Sigmoid colon (tissue), 7 donors: ENCODE results near the gene ZNF296. TPM values are rescaled to one million over a fixed set of nuclear protein-coding genes. Genes with fewer than 3 reads are reported as not detected.

ENCODE experiments used
- DNase-seq: peaks from one replicate; pipeline ENCODE4 v3.0.0-alpha.2; 2019
- H3K27ac ChIP-seq, 4 donors: fragments of 200-600 bp; sonication (generic); one replicate each; pipeline ENCODE4 v1.5.1; 2016 to 2019; ENCODE audit warnings: mild to moderate bottlenecking in 1 of 4
- H3K27me3 ChIP-seq, 3 donors: fragments of 200-600 bp; sonication (generic); one replicate each; pipeline ENCODE4 v1.5.1; 2019; ENCODE audit warnings: mild to moderate bottlenecking in 1 of 3
- H3K36me3 ChIP-seq, 4 donors: fragments of 200-600 bp; sonication (generic); one replicate each; pipeline ENCODE4 v1.5.1; 2016 to 2019
- H3K4me1 ChIP-seq, 4 donors: fragments of 200-600 bp; sonication (generic); one replicate each; pipeline ENCODE4 v1.5.1; 2017 to 2019
- H3K4me3 ChIP-seq, 4 donors: fragments of 200-600 bp; sonication (generic); one replicate each; pipeline ENCODE4 v1.5.1; 2017 to 2019; ENCODE audit warnings: mild to moderate bottlenecking in 2 of 4, moderate library complexity in 1 of 4
- H3K9me3 ChIP-seq, 4 donors: fragments of 200-600 bp in 3 of 4; sonication (generic) in 3 of 4; one replicate each; pipeline versions ENCODE4 v1.5.1 to v1.6.1; 2013 to 2019
- CTCF ChIP-seq, 4 experiments: fragments of 450-650 bp in 3 of 4; fragments of 200-600 bp in 1 of 4; IDR thresholded peaks; one replicate each; pipeline ENCODE4 v1.5.1; 2016 to 2019; ENCODE audit warnings: antibody characterized with exemption in 4 of 4, mild to moderate bottlenecking in 3 of 4, moderate library complexity in 2 of 4
- EP300 ChIP-seq, 4 donors: sonication (generic); formaldehyde crosslinking; IDR thresholded peaks; one replicate each; pipeline ENCODE4 v1.6.1; 2017; ENCODE audit warnings: antibody characterized with exemption in 4 of 4
- POLR2A ChIP-seq, 2 donors: fragments of 450-650 bp; IDR thresholded peaks; one replicate each; pipeline ENCODE4 v1.6.1; 2016; ENCODE audit warnings: antibody characterized with exemption in 2 of 2, mild to moderate bottlenecking in 2 of 2, moderate library complexity in 2 of 2
- POLR2AphosphoS5 ChIP-seq, 4 donors: sonication (generic); formaldehyde crosslinking; IDR thresholded peaks; one replicate each; pipeline ENCODE4 v1.6.1; 2017; ENCODE audit warnings: antibody characterized with exemption in 4 of 4
- WGBS, 2 donors: extraction: QIAGEN DNeasy Blood & Tissue Kit; methylation state at CpG; one replicate each; pipeline ENCODE4 v1.1.7; 2013; 5-methylcytosine and 5-hydroxymethylcytosine counted together
- intact Hi-C: fragments of 100-400 bp; cut with DNase I; formaldehyde crosslinking; loops from one replicate; pipeline ENCODE4 v1.15.1; 2023
- polyA plus RNA-seq, 3 donors: library from polyadenylated mRNA; stranded (reverse); fragments of 200-250 nt; gene quantifications; one replicate each; pipeline ENCODE4 v1.2.3, GENCODE V29; 2013
- small RNA-seq, 3 donors: library from RNA; depleted of rRNA; stranded (forward); fragments of <200 nt; gene quantifications; one replicate each; pipeline ENCODE3, GENCODE V24; 2016
- total RNA-seq, 4 donors: library from RNA; depleted of rRNA; stranded (reverse); fragments of >200 nt; gene quantifications; one replicate each; pipeline ENCODE4 v1.1.0, GENCODE V29; 2016
- donor health status: healthy with polysubstance abuse.
- donor health status: Bipolar disorder and iron deficiency.
- donor health status: healthy.

Gene ZNF296
- total and polyA plus RNA-seq, 7 donors: 0.41 to 5.4 (median 2.8) TPM; not detected in 2

- TF ChIP-seq POLR2A (IDR thresholded peaks at IDR 0.05) (no peak), EP300 (IDR thresholded peaks at IDR 0.05) (no peak), CTCF (IDR thresholded peaks at IDR 0.05) (no peak), POLR2AphosphoS5 (IDR thresholded peaks at IDR 0.05) (no peak)
- Histone ChIP-seq H3K36me3 (peaks cover 0 to 4% (median 0%) of the 10 kb centered on the region in 4 donors), H3K4me1 (peaks cover 0 to 8% (median 5%) of the 10 kb centered on the region in 4 donors), H3K9me3 (no peaks in the 10 kb centered on the region), H3K27me3 (no peaks in the 10 kb centered on the region), H3K4me3 (no peak overlapping the region), H3K27ac (no peak overlapping the region)
- 88 to 89% methylated on average over 14 of the region's 14 CpGs for WGBS, 2 donors
- DNase-seq: no peak
- intact Hi-C loops: no loop called here
Observed at GRCh38 chr19:45021971-45022370, 54.3 kb downstream of the ZNF296 start.

Small RNAs within 50 kb of the gene (small RNA-seq; reads per million reads assigned to genes)
- 0 reads per million in 3 donors for gene RNU6-611P

Other genes with a start within 250 kb of the ZNF296 start
- gene NECTIN2, start 230.2 kb downstream of the ZNF296 start, total RNA-seq: 10 to 100 TPM; 16.3 to 39.6 (median 27.3) TPM
- gene NECTIN2, start 230.2 kb downstream of the ZNF296 start, polyA plus RNA-seq: 10 to 100 TPM; 15.6 to 68.6 (median 27.3) TPM
- 10 to 100 TPM; 21.6 to 40.2 (median 33.1) TPM for gene TOMM40, start 185.2 kb downstream of the ZNF296 start, total RNA-seq
- gene TOMM40, start 185.2 kb downstream of the ZNF296 start, polyA plus RNA-seq: 10 to 100 TPM; 32.4 to 76.8 (median 32.4) TPM
- 100 to 1,000 TPM in 2 of 4 donors, 10 to 100 TPM in 2; 63.5 to 188 (median 92.2) TPM for gene APOE, start 170.7 kb downstream of the ZNF296 start, total RNA-seq
- 100 to 1,000 TPM; 111 to 326 (median 208) TPM for gene APOE, start 170.7 kb downstream of the ZNF296 start, polyA plus RNA-seq
- gene APOC1, start 161.9 kb downstream of the ZNF296 start, total RNA-seq: 10 to 100 TPM in 1 of 4 donors, 1 to 10 TPM in 2, not detected in 1; 2.3 to 11.8 (median 5.8) TPM
- 10 to 100 TPM; 46.2 to 73.3 (median 49.9) TPM for gene APOC1, start 161.9 kb downstream of the ZNF296 start, polyA plus RNA-seq
- not detected for gene APOC4, start 134.2 kb downstream of the ZNF296 start, total RNA-seq
- not detected for gene APOC4, start 134.2 kb downstream of the ZNF296 start, polyA plus RNA-seq
- gene APOC2, start 130.4 kb downstream of the ZNF296 start, total RNA-seq: not detected
- 10 to 100 TPM in 1 of 3 donors, 1 to 10 TPM in 2; 3.0 to 10.6 (median 3.3) TPM for gene APOC2, start 130.4 kb downstream of the ZNF296 start, polyA plus RNA-seq
- 10 to 100 TPM; 31.6 to 51.5 (median 45.1) TPM for gene CLPTM1, start 121.1 kb downstream of the ZNF296 start, total RNA-seq
- gene CLPTM1, start 121.1 kb downstream of the ZNF296 start, polyA plus RNA-seq: 10 to 100 TPM; 22.2 to 94.0 (median 27.0) TPM
- gene RELB, start 75.0 kb downstream of the ZNF296 start, total RNA-seq: 10 to 100 TPM in 1 of 4 donors, 1 to 10 TPM in 3; 3.2 to 16.7 (median 4.1) TPM
- 10 to 100 TPM; 21.0 to 50.2 (median 30.0) TPM for gene RELB, start 75.0 kb downstream of the ZNF296 start, polyA plus RNA-seq
- gene CLASRP, start 37.4 kb downstream of the ZNF296 start, total RNA-seq: 100 to 1,000 TPM in 1 of 4 donors, 10 to 100 TPM in 3; 61.9 to 157 (median 73.7) TPM
- gene CLASRP, start 37.4 kb downstream of the ZNF296 start, polyA plus RNA-seq: 10 to 100 TPM; 19.0 to 70.8 (median 19.2) TPM
- gene GEMIN7, start 2.8 kb upstream of the ZNF296 start, total RNA-seq: 10 to 100 TPM; 10.3 to 18.2 (median 16.2) TPM
- 10 to 100 TPM; 27.0 to 31.2 (median 30.6) TPM for gene GEMIN7, start 2.8 kb upstream of the ZNF296 start, polyA plus RNA-seq
- gene PPP1R37, start 16.7 kb upstream of the ZNF296 start, total RNA-seq: 10 to 100 TPM; 17.8 to 23.2 (median 19.9) TPM
- gene PPP1R37, start 16.7 kb upstream of the ZNF296 start, polyA plus RNA-seq: 10 to 100 TPM; 21.6 to 32.5 (median 22.4) TPM
- gene NKPD1, start 84.5 kb upstream of the ZNF296 start, total RNA-seq: under 1 TPM in 1 of 4 donors, not detected in 3; 0.83 TPM
- under 1 TPM in 1 of 3 donors, not detected in 2; 0.12 TPM for gene NKPD1, start 84.5 kb upstream of the ZNF296 start, polyA plus RNA-seq
- 10 to 100 TPM; 15.1 to 36.4 (median 27.2) TPM for gene TRAPPC6A, start 101.8 kb upstream of the ZNF296 start, total RNA-seq
- gene TRAPPC6A, start 101.8 kb upstream of the ZNF296 start, polyA plus RNA-seq: 10 to 100 TPM; 50.3 to 67.5 (median 66.1) TPM
- 10 to 100 TPM in 1 of 4 donors, 1 to 10 TPM in 3; 6.1 to 10.9 (median 7.8) TPM for gene BLOC1S3, start 102.3 kb upstream of the ZNF296 start, total RNA-seq
- gene BLOC1S3, start 102.3 kb upstream of the ZNF296 start, polyA plus RNA-seq: 1 to 10 TPM; 2.8 to 7.0 (median 3.0) TPM
- gene EXOC3L2, start 168.9 kb upstream of the ZNF296 start, total RNA-seq: under 1 TPM in 2 of 4 donors, not detected in 2; 0.14 to 0.33 TPM
- 1 to 10 TPM in 1 of 3 donors, under 1 TPM in 1, not detected in 1; 0.69 to 1.7 TPM for gene EXOC3L2, start 168.9 kb upstream of the ZNF296 start, polyA plus RNA-seq
- gene MARK4, start 174.8 kb upstream of the ZNF296 start, total RNA-seq: 10 to 100 TPM; 12.7 to 39.9 (median 15.2) TPM
- gene MARK4, start 174.8 kb upstream of the ZNF296 start, polyA plus RNA-seq: 10 to 100 TPM in 1 of 3 donors, 1 to 10 TPM in 2; 6.2 to 12.3 (median 7.2) TPM
- gene CKM, start 246.4 kb upstream of the ZNF296 start, total RNA-seq: 1 to 10 TPM in 1 of 4 donors, under 1 TPM in 3; 0.66 to 1.1 (median 0.77) TPM
- 10 to 100 TPM in 1 of 3 donors, 1 to 10 TPM in 1, under 1 TPM in 1; 0.48 to 14.4 (median 5.8) TPM for gene CKM, start 246.4 kb upstream of the ZNF296 start, polyA plus RNA-seq